ENCODE data around the gene PRPF31.

DNA sequence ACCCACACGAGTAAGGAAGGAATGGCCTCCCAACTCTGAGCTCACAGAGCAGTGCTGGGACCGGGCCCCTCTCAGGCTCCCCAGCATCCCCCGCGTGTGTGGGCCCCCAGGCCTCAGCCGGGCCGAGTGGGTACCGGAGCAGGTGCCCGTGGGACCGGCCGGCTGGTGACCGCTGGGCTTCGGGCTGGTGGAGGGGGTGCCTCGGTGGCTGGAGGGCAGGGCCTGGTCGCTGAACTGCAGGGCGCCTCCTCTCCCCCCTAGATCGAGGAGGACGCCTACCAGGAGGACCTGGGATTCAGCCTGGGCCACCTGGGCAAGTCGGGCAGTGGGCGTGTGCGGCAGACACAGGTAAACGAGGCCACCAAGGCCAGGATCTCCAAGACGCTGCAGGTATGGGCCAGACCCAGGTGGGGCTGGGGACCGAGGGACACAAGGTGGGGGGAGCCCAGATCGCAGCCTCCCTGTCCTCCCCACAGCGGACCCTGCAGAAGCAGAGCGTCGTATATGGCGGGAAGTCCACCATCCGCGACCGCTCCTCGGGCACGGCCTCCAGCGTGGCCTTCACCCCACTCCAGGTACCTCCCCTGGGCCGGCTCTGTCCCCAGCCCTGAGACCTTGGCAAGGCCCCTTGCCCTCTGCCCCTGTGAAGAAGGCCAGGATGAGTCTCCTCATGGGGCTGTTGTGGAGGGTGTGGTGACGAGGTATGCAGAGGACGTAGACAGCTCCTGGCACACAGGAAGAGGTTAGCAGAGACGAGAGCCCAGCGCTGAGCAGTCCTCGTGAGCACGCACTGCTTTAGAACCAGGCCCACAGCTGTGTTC lies 13.5 kb downstream of the PRPF31 start:
- TF ChIP-seq, protein P1, sequence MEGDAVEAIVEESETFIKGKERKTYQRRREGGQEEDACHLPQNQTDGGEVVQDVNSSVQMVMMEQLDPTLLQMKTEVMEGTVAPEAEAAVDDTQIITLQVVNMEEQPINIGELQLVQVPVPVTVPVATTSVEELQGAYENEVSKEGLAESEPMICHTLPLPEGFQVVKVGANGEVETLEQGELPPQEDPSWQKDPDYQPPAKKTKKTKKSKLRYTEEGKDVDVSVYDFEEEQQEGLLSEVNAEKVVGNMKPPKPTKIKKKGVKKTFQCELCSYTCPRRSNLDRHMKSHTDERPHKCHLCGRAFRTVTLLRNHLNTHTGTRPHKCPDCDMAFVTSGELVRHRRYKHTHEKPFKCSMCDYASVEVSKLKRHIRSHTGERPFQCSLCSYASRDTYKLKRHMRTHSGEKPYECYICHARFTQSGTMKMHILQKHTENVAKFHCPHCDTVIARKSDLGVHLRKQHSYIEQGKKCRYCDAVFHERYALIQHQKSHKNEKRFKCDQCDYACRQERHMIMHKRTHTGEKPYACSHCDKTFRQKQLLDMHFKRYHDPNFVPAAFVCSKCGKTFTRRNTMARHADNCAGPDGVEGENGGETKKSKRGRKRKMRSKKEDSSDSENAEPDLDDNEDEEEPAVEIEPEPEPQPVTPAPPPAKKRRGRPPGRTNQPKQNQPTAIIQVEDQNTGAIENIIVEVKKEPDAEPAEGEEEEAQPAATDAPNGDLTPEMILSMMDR (conservative IDR thresholded peaks at IDR 0.05; ENCODE audit: low read depth, low read length), result no peak
- TF ChIP-seq EZH2 (IDR thresholded peaks at IDR 0.05; ENCODE audit: borderline replicate concordance, low read depth, low read length, poor library complexity, severe bottlenecking), result no peak

Data from A673 (cell line).